ENCODE measurements around the gene KCNQ1OT1.

KCNQ1OT1 gene

DNA sequence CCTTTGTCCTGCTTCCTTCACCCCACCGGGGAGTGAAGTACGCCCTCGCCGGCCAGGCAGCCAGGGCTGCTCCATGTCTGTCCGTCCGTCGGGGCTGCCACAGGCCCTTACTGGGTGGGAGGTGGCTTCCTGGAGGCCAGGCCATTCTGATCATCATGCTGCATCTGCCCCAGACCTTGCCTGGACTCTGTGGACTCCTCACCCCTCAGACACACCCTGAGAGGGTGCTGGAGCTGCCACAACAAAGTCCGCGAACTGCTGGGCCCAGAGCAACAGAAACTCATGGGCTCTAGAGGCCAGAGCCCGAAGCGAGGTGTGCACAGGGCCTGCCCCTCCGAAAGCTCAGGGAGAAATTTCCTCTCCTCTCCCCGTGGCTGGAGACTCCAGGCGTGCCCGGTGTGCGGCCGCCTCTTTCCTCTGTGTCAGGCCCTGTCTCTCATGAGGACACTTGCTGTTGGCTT lies 124.2 kb downstream of the KCNQ1OT1 start:
- DNase-seq (ENCODE audit: insufficient read length, low spot score), result no peak
- no peak for FAIRE-seq

DNA sequence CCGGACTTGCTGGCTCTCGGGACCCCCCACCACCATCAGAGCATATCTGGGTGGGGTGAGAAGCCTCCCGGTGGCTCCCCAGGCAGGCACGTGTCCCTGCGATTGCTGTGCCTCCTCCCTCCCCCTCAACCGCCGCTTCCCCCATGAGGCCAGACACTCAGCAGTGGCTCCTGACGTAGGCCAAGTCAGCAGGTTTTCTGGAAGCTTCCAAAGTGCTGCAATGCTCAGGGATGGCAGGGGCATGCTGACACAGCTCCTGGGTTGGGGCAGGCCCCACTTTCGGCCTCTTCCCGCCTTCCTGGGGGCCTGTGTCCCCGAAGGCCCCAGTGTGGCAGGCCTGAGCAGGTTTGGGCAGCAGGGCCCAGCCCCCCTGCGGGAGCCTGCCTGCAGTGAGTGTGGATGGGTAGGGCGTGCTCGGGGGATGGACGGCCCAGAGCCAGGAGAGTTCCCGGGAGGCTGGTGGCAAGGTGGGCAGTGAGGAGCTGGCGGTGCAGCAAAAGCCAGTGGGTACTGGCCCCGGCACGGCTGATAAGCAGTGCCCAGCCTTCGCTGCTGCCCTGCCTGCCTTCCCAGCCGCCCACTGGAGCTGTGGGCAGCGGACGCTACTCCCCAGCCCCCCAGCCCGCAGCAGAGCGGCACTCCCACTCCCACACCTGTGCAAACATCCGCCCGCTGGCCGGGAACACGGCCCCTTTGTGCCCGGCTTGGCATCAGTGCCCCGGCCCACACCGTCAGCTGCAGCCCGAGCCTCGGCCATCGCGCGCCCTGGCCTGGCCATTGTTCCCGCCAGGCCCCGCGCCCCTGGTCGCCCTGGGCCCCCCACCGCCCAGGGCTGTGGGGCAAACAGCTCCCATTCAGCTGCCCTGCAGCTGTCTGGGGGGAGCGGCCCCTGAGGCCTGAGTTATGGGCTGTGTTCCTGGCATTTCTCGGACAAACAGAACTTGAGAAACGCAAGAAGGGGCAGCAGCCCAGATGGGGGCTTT lies 125.0 kb downstream of the KCNQ1OT1 start:
- DNase-seq (ENCODE audit: insufficient read length, low spot score) (no peak), FAIRE-seq (no peak)

DNA sequence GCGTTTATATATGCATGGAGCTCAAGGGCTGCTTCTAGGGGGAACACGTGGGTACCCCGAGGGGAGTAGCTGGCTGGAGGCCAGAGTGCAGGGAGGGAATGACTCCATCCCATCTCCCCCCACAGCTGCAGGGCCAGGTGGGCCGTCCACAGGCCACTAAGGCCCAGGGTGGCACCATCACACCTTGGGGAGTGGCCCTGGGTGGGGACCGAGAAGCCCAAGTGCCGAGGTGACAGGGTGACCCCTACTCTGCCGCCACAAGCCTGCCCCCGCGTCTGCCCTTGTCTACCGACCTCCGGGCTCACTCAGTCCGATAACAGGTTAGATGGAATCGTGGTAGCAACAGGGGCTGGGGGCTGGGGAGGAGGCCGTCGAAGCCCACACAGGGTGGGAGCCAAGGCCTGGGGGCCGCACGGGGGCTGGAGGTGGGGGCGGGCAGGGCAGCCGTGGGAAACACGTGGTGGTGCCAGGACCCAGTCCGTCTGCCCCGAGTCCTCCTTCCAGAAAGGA lies 125.7 kb downstream of the KCNQ1OT1 start:
- no peak for FAIRE-seq
- DNase-seq (ENCODE audit: insufficient read length, low spot score), result no peak

DNA sequence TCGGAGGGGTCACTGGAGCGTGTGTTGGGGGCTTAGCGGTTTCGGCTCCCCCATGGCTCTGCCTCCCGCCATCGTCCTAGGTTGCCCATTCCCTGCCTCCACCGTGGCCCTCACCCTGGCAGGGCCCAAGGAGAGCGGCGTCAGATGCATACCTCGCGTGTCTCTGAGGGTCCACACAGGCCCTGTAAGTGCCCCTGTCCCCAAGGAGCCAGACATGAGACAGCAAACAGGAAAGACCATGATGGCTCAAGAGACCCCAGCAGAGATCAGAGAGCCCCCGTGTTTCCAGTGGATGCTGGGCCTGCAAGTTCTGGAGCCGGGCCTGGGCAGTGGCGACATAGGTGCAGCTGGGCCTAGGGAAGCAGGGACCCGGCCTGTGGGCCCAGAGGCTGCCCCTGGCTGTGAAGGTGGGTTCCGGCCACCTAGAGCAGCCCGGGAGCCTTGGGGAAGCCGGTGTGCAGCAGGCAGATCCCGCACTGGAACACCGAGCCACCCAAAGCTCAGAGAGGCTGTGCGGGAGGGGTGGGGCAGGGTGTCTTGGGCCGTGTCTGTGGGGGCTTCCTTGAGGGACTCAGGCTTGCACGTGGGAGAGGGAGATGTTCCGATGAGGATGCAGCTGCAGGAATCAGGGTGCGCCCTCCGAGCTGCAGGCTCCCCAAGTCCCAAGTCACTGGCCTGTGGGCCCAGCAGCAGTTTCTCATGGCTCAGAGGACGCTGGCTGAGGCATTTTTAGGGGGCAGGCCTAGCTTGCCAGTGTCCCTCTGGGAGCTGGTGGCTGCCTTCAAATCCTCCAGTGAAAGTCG lies 126.4 kb downstream of the KCNQ1OT1 start:
- FAIRE-seq (no peak), DNase-seq (ENCODE audit: insufficient read length, low spot score) (no peak)

DNA sequence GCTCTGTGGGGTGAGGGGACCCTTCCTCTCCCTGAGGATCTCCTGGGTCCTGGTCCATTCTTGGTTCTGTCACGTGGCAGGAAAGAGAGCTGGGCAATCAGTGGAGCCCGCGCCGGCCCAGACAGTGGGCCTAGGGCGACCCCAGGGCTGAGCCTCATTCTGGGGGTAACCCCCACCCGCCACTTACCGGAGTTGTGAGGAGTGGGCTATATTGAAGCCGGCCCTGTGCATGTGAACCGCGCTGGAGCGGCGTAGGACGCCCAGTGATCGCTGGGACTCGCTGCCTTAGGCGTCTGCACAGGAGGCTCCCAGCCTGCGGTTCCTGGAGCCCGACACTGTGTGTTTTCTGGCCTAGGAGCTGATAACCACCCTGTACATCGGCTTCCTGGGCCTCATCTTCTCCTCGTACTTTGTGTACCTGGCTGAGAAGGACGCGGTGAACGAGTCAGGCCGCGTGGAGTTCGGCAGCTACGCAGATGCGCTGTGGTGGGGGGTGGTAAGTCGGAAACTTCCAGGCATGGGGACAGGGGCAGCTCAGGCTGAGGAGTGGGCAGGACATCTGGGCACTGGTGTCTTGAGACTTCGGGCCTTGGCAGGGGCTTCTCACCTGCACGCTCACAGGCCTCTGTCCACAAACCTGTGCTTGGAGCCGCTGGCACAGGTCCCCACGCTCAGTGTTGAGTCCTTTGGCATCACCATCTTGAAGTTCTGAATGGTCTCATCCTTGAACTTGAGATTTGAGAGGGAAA lies 127.1 kb downstream of the KCNQ1OT1 start:
- DNase-seq (ENCODE audit: insufficient read length, low spot score) (no peak), FAIRE-seq (no peak)

DNA sequence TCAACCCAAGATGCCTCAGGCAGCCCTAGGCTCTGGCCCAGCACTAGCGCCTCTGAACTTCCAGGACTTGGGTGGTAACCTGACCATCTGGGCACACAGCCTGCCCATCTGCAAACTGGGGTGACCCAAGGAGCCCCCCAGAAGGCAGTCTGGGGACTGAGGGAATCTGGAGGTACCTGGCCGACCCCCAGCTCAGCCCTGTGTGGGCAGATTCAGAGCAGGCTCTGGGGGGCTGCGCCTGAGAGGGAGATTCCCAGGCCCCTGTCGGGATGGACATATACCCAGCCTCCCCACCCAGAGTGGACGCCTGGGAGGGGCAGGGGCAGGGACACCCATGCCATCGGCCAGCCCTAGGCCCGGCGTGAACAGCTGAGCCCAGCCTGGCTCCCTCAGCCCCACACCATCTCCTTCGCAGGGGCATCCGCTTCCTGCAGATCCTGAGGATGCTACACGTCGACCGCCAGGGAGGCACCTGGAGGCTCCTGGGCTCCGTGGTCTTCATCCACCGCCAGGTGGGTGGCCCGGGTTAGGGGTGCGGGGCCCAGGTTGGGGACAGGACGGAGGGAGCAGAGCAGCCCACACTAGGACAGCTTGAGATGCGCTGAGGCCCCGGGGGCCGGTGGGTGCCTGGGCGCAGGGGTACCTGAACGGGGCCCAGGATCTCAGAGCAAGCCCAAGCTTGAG lies 128.1 kb downstream of the KCNQ1OT1 start:
- DNase-seq (ENCODE audit: insufficient read length, low spot score), result no peak

DNA sequence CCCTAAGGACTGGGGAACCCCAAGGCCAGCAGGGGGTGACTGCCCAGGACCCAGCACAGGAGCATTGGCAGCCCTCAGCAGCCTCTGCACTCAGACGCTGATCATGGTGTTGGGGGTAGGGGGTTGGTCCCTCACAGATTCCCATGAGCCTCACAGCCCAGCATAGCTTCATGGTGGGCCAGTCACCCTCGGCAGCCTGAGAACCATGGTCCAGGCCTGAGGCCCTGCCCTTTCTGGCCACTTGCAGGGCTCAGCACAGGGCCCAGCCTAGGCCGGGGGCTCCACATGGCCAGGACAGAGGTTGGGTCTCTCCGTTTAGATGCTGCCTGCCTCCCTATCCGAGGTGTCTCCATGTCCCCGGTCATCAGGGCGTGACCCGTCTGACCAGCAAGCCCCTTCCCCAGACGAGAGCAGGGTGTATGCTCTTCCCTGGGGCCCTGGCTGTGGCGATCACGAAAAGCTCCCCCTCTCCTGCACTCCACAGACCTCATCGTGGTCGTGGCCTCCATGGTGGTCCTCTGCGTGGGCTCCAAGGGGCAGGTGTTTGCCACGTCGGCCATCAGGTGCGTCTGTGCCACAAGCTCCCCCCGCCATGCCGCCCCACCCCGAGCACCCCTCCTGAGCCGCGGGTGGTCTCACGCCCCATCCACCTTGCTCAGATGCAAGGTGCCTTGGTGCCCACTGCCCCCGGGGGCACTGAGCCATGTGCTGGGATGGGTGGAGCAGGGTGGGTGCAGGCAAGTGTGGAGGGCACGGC lies 128.8 kb downstream of the KCNQ1OT1 start:
- no peak for FAIRE-seq

More for the DNA sequence above, 128.1 kb downstream of the KCNQ1OT1 start:
- FAIRE-seq, result no peak

DNA sequence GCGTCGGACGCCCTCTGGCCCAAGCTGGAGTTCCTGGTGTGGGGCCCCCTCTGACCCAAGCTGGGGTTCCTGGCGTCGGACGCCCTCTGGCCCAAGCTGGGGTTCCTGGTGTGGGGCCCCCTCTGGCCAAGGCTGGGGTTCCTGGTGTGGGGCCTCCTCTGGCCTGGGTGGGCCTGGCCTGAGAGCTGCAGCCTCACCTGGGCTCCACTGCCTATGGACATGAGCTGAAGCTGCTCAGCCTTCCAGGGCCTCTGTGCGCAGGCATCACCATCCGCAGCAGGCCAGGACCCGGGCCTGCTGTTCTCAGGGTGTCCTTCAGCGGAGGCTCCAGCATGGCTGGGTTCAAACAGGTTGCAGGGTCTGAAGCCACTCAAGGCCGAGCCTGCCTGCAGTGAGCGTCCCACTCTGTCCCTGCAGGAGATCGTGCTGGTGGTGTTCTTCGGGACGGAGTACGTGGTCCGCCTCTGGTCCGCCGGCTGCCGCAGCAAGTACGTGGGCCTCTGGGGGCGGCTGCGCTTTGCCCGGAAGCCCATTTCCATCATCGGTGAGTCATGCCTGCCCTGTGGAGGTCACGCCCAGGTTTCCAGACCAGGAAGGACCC lies 129.5 kb downstream of the KCNQ1OT1 start:
- FAIRE-seq (no peak), DNase-seq (ENCODE audit: insufficient read length, low spot score) (no peak)

More for the DNA sequence above, 128.8 kb downstream of the KCNQ1OT1 start:
- DNase-seq (ENCODE audit: insufficient read length, low spot score), result no peak

DNA sequence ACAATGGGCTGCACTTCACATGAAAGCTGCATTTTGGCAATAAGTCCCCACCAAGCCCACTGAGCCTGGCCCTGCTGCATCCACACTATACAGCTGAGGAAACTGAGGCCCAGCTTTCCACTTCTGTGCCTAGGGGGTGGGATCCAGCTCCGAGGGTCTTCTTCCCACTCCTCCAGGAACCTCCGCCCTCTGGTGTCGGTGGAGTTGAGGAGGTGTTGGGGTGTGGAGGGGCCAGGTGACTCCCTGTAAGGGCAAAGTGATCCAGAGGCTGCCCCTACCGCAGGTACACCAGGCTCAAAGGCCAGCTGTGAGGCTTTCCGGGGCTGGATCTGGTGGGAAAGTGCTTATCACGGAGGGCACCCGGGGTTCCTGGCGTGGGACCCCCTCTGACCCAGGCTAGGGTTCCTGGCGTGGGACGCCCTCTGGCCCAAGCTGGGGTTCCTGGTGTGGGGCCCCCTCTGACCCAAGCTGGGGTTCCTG lies 130.0 kb downstream of the KCNQ1OT1 start:
- DNase-seq (ENCODE audit: insufficient read length, low spot score) (no peak), FAIRE-seq (no peak)

DNA sequence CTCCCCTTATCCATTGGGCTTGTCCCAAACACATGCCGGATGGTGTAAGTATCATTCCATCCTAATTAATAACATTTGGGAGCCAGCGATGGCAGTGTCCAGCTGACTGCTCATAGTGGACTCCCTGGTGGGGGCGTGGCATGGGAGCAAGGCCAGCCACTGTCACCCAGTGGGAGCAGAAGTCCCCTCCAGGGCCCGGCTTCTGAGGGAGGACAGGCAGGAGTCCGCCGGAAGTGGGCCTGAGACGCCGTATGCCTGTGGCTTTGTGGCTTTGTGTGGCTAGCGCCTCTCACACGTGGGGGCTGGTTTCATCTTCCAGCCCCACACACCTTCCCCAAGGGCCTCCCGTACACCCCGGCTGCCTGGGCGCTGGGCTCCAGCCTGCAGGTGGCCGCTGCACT lies 130.5 kb downstream of the KCNQ1OT1 start:
- FAIRE-seq, result no peak
- no peak for DNase-seq (ENCODE audit: insufficient read length, low spot score)

DNA sequence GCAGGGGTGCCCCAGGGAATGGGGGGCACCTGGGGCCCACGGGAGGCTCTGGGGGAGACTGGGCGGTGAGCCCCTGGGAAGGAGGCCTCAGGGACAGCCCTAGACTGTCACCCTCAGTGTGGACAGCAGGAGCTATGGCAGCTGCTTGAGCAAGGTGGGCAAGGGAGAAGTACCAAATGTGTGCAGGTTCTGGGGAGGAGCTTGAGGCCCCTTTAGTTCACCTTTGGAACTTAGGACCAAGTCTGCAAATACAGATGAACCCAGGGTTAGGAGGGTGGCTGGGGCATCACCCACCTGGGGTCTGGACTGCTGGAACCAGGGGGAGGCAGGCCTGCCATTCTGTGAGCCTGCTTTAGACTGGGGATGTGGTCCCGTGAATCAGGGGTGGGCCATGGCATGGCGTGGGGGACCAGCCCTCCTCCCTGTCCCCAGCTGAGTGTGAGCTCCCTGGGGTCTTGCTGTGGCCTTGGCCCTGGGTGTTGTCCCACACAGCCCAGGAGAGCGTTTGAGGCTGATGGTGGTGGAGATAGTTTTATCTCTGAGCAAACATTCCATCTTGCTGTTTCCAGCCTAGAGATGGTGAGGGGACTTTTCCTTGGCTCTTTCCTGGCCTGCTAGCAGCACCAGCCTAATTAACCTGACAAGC lies 132.6 kb downstream of the KCNQ1OT1 start:
- no peak for FAIRE-seq
- DNase-seq (ENCODE audit: insufficient read length, low spot score), result no peak

DNA sequence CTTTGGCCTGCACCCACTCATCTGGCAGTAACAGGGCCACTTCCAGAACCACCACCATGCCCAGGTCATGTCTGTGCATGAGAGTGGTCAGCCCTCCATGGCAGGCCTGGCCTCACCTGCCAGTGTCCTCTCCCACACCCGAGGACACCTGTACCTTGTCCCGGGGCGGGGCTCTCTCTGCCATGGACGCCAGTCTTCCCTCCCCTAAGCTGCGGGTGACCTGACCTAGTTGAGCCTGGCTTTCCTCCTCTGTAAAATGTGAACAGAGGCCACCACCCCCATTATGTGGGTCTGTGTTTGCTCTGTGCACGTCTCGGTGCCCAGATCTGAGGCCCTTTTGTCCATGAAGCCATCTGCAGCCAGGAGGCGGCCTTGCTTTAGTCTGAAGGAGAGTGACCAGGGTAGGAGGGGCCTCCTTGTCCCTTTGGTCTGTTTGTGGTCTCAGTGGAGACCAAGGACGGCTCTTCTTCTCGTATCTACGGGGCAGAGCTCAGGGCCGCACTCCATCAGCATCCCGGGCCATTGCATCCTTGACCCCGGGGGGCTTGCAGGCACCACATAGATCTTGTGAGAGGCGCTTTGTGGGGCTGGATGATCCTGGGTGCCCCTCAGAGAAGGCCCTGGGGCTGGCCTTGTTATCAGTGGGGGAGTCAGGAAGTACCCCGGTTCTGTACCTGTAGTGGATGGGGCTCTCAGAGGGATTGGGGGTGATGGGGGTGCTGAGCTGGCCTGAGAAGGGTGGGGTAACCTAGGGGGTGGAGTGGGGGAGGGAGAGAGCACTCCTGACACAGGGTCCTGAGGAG lies 133.4 kb downstream of the KCNQ1OT1 start:
- FAIRE-seq, result no peak

DNA sequence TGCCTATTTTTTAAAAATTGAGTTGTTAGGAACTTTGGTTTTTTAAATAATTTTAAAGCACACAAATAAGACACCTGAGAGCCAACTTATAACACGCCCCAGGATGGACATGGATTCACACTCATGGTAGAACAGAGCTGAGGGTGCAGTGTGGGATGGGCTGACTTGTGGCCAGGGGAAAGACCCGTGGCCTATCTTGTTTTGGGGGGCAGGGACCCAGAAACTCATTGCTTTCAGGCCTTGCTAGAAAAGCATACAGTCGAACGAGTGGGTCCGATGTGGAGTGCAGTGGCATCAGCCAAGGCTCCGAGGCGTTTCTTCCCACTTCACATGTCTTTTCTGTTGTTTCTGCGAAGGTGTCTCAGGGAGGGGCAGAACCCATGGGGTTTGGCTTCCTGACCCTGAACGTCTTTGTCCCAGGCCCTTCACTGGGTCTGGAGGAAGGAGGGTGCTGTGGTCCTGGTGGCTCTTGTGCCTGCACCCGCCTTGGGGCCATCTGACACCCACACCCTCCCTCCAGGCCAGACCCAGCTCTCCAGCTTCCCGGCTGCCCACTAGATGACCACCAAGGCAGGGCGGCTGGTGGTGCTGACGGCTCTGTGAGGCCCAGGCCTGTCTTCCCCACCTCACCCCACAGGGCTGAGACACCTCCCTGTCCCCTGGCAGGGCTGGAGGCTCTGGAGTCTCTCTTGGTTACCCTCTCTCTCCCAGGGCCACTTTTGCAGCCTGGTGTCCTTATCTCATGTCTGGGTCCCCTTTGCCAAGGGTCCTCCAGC lies 134.2 kb downstream of the KCNQ1OT1 start:
- DNase-seq (ENCODE audit: insufficient read length, low spot score) (no peak), FAIRE-seq (no peak)

More for the DNA sequence above, 133.4 kb downstream of the KCNQ1OT1 start:
- DNase-seq (ENCODE audit: insufficient read length, low spot score), result no peak

DNA sequence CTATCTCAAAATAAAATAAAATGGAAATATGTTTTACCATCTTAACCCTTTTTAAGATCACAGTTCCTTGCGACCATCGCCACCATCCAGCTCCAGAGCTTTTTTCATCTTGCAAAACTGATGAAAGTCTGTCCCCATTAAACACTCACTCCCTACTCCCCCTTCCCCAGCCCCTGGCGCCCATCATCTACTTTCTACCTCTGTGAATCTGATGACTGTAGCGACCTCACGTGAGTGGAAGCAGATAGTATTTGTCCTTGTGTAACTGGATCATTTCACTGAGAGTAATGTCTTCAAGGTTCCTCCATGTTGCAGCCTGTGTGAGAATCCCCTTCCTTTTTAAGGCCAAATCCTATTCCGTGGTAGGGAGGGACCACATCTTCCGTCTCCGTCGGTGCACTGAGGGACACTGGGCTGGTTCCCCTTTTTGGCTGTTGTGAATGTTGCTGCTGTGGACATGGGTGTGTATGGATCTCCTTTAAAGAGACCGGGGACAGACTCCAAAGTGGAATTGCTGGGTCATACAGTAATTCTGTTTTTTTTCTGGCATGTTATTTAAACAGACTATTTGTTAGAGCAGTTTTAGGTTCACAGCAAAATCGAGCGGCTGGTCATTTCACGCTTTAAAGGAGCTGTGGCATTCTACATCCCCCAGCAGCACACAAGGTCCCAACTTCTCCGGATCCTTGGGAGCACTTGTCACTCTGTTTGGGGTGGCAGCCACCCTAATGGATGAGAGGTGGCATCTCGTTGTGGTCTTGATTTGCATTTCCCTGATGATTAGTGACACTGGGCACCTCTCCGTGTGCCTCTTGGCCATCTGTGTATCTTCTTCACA lies 135.0 kb downstream of the KCNQ1OT1 start:
- no peak for DNase-seq (ENCODE audit: insufficient read length, low spot score)
- FAIRE-seq, result no peak

DNA sequence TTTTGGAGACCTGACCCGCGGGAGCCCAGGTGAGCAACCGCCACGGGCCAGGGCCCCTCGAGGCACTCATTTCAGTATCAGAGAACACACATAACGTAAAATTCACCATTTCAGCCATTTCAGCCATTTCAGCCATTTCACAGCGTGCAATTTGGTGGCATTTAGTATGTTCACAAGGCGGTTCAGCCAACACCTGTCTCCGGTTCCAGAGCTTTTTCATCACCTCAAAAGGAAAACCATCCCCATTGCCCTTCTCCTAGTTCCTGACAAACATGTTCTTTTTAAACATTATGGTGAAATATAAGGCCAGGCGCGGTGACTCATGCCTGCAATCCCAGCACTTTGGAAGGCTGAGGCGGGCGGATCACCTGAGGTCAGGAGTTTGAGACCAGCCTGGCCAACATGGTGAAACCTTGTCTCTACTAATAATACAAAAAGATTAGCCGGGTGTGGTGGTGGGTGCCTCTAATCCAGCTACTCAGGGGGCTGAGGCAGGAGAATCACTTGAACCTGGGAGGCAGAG lies 135.7 kb downstream of the KCNQ1OT1 start:
- FAIRE-seq (no peak), DNase-seq (ENCODE audit: insufficient read length, low spot score) (no peak)

Measured in HTR-8/SVneo (cell line).